ENCODE measurements around the gene KLLN. TPM values are rescaled to one million over a fixed set of nuclear protein-coding genes. Genes with fewer than 3 reads are reported as not detected.

KLLN gene
- total and polyA plus RNA-seq, 2 of the 13 experiments (the other 11 are each of a cell fraction or from before 2014, with no cell fraction given): 0.08 to 0.44 TPM

GRCh38 chr10:87826653-87827052, 36.7 kb downstream of the KLLN start:
- H3K79me2 ChIP-seq (ENCODE audit: insufficient read depth, low read length): no peaks in the 10 kb centered on the region
- in situ Hi-C loops (cut with HindIII; ENCODE audit: extremely low pct_ligation_motif_present, low pct_unique_long_range_greater_than_20kb): no loop called here
- H3K4me1 ChIP-seq (ENCODE audit: insufficient read depth, low read length): no peaks in the 10 kb centered on the region
- TF ChIP-seq MAFK (conservative IDR thresholded peaks at IDR 0.05 in 1 of 2, IDR thresholded peaks at IDR 0.05 in 1 of 2; ENCODE audit: low read length in 2 of 2): peak; percentile 95 to 97
- no peak for TF ChIP-seq STAG1 (CRISPR knock-in tag; IDR thresholded peaks at IDR 0.05)
- peak; percentile 97 for TF ChIP-seq MAFF (IDR thresholded peaks at IDR 0.05; ENCODE audit: low read depth, low read length)
- TF ChIP-seq GTF3A (CRISPR knock-in tag; conservative IDR thresholded peaks at IDR 0.05): no peak
- no peak for TF ChIP-seq CREM (IDR thresholded peaks at IDR 0.05)
- TF ChIP-seq CREM (CRISPR knock-in tag; IDR thresholded peaks at IDR 0.05): no peak
- TF ChIP-seq ONECUT2 (CRISPR knock-in tag; IDR thresholded peaks at IDR 0.05): no peak
- TF ChIP-seq ZNF17 (CRISPR knock-in tag; IDR thresholded peaks at IDR 0.05): no peak
- TF ChIP-seq ZNF773 (CRISPR knock-in tag; IDR thresholded peaks at IDR 0.05; ENCODE audit: borderline replicate concordance): no peak
- TF ChIP-seq ZNF24 (IDR thresholded peaks at IDR 0.05): no peak
- TF ChIP-seq, protein P1, sequence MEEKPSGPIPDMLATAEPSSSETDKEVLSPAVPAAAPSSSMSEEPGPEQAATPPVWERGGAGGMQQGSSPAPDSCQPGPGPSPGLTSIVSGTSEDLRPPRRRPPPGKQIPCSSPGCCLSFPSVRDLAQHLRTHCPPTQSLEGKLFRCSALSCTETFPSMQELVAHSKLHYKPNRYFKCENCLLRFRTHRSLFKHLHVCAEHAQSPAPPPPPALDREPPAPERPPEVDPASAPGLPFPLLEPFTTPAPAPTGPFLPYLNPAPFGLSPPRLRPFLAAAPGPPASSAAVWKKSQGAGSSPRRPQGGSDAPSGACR (CRISPR knock-in tag; IDR thresholded peaks at IDR 0.05): no peak
- TF ChIP-seq ZBTB2 (CRISPR knock-in tag; IDR thresholded peaks at IDR 0.05; ENCODE audit: low read depth): no peak
- TF ChIP-seq, protein P2, sequence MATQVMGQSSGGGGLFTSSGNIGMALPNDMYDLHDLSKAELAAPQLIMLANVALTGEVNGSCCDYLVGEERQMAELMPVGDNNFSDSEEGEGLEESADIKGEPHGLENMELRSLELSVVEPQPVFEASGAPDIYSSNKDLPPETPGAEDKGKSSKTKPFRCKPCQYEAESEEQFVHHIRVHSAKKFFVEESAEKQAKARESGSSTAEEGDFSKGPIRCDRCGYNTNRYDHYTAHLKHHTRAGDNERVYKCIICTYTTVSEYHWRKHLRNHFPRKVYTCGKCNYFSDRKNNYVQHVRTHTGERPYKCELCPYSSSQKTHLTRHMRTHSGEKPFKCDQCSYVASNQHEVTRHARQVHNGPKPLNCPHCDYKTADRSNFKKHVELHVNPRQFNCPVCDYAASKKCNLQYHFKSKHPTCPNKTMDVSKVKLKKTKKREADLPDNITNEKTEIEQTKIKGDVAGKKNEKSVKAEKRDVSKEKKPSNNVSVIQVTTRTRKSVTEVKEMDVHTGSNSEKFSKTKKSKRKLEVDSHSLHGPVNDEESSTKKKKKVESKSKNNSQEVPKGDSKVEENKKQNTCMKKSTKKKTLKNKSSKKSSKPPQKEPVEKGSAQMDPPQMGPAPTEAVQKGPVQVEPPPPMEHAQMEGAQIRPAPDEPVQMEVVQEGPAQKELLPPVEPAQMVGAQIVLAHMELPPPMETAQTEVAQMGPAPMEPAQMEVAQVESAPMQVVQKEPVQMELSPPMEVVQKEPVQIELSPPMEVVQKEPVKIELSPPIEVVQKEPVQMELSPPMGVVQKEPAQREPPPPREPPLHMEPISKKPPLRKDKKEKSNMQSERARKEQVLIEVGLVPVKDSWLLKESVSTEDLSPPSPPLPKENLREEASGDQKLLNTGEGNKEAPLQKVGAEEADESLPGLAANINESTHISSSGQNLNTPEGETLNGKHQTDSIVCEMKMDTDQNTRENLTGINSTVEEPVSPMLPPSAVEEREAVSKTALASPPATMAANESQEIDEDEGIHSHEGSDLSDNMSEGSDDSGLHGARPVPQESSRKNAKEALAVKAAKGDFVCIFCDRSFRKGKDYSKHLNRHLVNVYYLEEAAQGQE (IDR thresholded peaks at IDR 0.05; ENCODE audit: borderline replicate concordance in 1 of 2, low read depth in 1 of 2, low read length in 2 of 2): no peak
- TF ChIP-seq, protein P3, sequence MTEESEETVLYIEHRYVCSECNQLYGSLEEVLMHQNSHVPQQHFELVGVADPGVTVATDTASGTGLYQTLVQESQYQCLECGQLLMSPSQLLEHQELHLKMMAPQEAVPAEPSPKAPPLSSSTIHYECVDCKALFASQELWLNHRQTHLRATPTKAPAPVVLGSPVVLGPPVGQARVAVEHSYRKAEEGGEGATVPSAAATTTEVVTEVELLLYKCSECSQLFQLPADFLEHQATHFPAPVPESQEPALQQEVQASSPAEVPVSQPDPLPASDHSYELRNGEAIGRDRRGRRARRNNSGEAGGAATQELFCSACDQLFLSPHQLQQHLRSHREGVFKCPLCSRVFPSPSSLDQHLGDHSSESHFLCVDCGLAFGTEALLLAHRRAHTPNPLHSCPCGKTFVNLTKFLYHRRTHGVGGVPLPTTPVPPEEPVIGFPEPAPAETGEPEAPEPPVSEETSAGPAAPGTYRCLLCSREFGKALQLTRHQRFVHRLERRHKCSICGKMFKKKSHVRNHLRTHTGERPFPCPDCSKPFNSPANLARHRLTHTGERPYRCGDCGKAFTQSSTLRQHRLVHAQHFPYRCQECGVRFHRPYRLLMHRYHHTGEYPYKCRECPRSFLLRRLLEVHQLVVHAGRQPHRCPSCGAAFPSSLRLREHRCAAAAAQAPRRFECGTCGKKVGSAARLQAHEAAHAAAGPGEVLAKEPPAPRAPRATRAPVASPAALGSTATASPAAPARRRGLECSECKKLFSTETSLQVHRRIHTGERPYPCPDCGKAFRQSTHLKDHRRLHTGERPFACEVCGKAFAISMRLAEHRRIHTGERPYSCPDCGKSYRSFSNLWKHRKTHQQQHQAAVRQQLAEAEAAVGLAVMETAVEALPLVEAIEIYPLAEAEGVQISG (CRISPR knock-in tag; IDR thresholded peaks at IDR 0.05): no peak
- H3K36me3 ChIP-seq (replicated peaks in 1 of 2; ENCODE audit: control insufficient read depth in 1 of 2, insufficient read depth in 2 of 2, low read length in 2 of 2): no peaks in the 10 kb centered on the region
- H3K4me2 ChIP-seq (ENCODE audit: low read depth, low read length): no peak overlapping the region
- no peaks in the 10 kb centered on the region for H3K27me3 ChIP-seq (ENCODE audit: control insufficient read depth in 1 of 2, insufficient read depth in 2 of 2, low read length in 2 of 2)
- H3K27ac ChIP-seq (ENCODE audit: extremely low read length, insufficient read depth, low read length): no peak overlapping the region
- no peak overlapping the region for H3K4me3 ChIP-seq (replicated peaks in 1 of 3; ENCODE audit: insufficient read depth in 1 of 3, low read depth in 2 of 3, low read length in 3 of 3)
- H2AFZ ChIP-seq (ENCODE audit: low read length): no peak overlapping the region
- FAIRE-seq: no peak
- no peak overlapping the region for H3K9ac ChIP-seq (ENCODE audit: insufficient read depth, low read depth, low read length)
- ChIA-PET POLR2A (no interaction called here), CTCF (ENCODE audit: low intra/inter-chr PET ratio, low total read pairs) (no interaction called here)
- ATAC-seq: no peak
- DNase-seq (ENCODE audit: low spot score): no peak
- BruUV-seq (replicated peaks): no TSS peak
- no peaks in the 10 kb centered on the region for H4K20me1 ChIP-seq (ENCODE audit: insufficient read depth, low read length)
- intact Hi-C loops (cut with micrococcal nuclease; ENCODE audit: unreplicated experiment): no loop called here
- H3K9me3 ChIP-seq (ENCODE audit: low read length): no peaks in the 10 kb centered on the region

Data from HepG2 (cell line).